HG03457 (cell line): ENCODE measurements around the gene CAMK1.

Experiments used
- ATAC-seq: cut with Tn5 transposase; IDR thresholded peaks from one replicate; pipeline ENCODE4 v1.9.1; 2021; ENCODE audit warnings: moderate number of reproducible peaks; ENCODE audit not compliant: unreplicated experiment

The CAMK1 gene

GRCh38 chr3:9769426-9770275 is at the start of gene CAMK1:
TSS of gene CAMK1 (minus strand) at chr3:9769947. CDS start at chr3:9767749, 2,198 bp downstream.
- ATAC-seq = no peak

DNA sequence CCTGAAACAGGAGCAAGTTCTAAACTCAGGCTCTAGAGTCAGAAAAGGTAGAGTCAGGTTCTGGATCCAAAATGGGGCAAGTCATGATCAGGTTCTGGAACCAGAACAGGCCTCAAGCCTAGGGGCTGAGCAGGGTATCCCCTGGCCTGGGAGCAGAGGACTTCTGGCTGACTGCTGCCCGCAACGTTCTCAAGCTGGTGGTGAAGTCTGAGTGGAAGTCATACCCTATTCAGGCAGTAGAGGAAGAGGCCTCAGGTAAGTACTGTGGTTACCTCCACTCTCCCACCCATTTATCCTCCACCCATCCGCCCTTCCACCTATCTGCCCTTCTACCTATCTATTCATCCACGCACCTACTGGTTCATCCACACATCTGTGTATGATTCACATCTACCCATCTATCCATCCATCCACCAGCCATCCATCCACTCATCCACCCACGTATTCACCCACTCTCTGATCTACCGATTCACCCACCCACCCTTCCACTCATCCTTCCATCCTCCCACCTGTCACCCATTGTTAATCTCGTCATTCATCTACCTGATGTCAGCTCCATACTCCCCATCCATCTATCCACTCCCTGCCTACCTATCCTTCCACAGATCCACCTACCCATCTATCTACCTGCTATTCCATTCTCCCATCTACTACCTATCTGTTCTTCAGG is 49.1 kb upstream of the CAMK1 start:
- ATAC-seq = no peak

GRCh38 chr3:9817436-9817835 is 47.7 kb upstream of the CAMK1 start:
- ATAC-seq = no peak

- no peak for ATAC-seq
These were observed 46.2 kb upstream of the CAMK1 start for GRCh38 chr3:9815986-9816385.

DNA sequence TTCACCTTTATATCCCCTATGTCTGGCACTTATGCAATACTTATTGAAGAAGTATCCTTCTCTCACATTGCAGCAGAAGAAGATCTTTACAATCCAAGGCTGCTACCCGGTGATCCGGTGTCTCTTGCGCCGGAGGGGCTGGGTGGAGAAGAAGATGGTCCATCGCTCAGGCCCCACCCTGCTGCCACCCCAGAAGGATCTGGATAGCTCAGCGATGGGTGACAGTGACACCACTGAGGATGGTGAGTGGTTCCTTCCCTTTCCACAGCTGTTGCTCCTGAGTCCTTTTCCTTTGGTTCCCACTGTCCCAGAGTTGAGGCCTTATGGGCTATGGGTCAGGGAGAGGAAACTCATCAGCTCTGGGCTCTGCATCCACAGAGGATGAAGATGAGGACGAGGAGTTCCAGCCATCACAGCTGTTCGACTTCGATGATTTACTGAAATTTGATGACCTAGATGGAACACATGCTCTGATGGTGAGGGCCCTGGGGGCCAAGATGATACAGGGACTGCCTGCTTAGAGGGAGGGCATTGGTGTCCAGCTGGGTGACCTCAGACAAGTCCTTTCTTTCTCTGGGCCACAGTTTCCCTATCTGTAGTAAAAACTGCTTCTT is 43.2 kb upstream of the CAMK1 start:
- ATAC-seq = no peak

DNA sequence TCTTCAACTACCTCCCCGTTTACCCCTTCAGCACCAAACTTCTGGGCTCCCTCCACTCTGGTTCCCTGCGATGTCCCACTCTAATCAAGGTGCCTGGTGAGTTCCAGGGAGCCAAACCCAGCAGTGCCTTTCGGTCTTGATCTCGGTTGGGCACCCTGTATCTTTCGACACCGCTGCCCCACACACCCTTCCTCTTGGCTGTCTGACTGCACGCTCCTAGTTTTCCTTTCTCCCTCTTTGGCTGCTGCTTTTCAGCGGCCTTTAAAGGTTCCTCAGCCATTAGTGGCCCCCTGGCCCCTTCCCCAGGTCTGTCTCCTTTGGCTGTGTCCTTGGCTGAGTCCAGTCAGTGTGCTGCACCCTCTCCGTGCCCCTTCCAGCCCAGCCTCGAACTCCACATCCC is 41.1 kb upstream of the CAMK1 start:
- no peak for ATAC-seq

DNA sequence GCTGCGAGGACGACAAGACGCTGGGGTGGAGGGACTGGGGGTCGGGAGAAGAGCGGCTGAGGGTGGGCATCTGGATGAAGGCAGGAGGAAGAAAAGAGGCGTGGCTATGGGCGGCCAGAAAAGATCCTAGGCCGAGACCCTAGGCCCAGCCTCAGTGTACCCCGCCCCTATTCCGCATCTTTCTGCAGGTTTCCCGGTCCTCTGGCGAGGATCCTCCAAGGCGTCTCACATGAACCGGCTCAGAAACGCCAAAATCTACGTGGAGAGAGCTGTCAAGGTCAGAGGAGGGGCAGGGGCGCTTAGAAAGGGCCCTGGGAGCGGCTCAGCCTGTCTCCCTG is 40.7 kb upstream of the CAMK1 start:
- ATAC-seq = no peak

- no peak for ATAC-seq
These were observed 40.1 kb upstream of the CAMK1 start, which contains the start of gene TTLL3 for GRCh38 chr3:9809615-9810432. TSS of gene TTLL3 (plus strand) at chr3:9810262. CDS start at chr3:9810662, 400 bp downstream.

DNA sequence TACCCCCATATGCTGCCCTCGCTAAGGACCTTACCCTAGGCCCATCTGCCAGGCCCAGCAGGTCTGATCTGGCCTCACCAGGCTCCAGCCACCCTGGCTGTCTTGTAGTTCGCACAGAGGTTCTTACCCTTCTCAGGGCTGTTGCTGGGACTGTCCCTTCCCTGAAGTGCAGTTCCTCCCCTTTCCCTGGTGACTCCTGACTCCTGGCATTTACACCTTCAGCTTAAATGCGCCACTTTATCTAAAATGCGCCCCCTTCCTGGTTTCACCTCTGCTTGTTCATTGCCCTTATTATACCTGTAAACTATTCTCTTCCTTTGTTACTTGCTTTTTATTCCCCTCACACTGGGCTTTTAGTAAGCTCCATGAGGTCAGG is 39.5 kb upstream of the CAMK1 start:
- no peak for ATAC-seq

GRCh38 chr3:9808345-9809037 is 38.7 kb upstream of the CAMK1 start:
- peak; percentile 51 for ATAC-seq

- ATAC-seq = no peak
These were observed 38.2 kb upstream of the CAMK1 start for GRCh38 chr3:9807981-9808344.

- ATAC-seq = no peak
These were observed 37.2 kb upstream of the CAMK1 start for GRCh38 chr3:9806688-9807589.

DNA sequence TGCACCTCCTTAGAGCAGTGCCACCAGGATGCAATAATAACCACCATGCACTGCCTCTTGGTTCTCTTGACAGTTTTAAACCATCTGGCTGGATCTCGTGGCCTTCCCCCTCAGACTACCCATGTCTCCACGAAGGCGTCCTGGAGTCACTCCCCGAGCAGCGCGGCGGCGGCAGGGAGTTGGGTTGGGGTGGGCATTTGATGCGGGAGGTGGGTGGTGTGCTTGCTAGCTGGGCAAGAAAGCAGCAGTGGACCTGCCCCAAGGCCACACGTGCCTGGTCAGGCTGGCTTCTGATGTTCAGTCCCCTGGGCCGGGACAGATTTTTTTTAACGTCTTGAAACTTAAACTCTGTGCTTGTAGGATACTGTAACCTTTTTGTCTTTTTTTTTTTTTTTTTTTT is 36.4 kb upstream of the CAMK1 start:
- ATAC-seq = no peak

- ATAC-seq = no peak
These were observed 35.2 kb upstream of the CAMK1 start for GRCh38 chr3:9804996-9805395.

- ATAC-seq = no peak
These were observed 33.7 kb upstream of the CAMK1 start for GRCh38 chr3:9803494-9803893.

DNA sequence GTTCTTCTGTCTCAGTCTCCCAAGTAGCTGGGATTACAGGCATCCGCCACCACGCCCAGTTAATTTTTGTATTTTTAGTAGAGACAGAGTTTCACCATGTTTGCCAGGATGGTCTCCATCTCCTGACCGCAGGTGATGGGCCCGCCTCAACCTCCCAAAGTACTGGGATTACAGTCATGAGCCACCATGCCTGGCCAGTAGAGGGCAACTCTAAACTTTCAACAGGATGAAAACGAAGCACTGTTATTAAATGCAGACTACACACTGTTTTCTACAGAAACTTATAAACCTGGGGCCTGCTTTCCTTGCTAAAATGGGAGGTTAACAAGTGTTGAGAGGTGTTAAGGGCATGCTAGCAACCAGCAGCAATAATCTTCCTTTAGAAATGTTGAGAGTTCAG is 30.8 kb upstream of the CAMK1 start:
- ATAC-seq = no peak

- ATAC-seq = no peak
These were observed 27.6 kb upstream of the CAMK1 start for GRCh38 chr3:9797196-9797945.

GRCh38 chr3:9795207-9795606 is 25.5 kb upstream of the CAMK1 start:
- ATAC-seq = no peak

DNA sequence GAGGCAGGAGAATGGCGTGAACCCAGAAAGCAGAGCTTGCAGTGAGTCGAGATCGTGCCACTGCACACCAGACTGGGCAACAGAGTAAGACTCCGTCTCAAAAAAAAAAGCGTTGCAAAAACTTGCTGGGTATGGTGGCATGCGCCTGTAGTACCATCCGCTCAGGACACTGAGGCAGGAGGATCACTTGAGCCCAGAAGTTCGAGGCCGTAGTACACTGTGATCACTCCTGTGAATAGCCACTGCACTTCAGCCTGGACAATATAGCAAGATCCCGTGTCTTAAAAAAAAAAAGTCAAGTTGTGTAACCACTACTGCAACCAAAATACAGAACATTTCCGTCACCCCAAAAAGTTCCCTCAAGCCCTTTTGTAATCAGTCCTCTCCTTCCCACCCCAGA is 24.7 kb upstream of the CAMK1 start:
- no peak for ATAC-seq
